OCI-M1 (cell line): ENCODE measurements around the gene FMNL3.
A peak's percentile ranks its signal among the peaks of the same experiment; 100 is the strongest.
"Not testable (repeated sequence)": the region's sequence is repeated elsewhere in the genome, so short reads cannot be mapped to it uniquely, and the experiment has no call there.

Source experiments
- DNase-seq: peaks from one replicate; lab custom pipeline; 2025; lab: John Stamatoyannopoulos, UW

Gene FMNL3

GRCh38 chr12:49707128-49707811 lies at the start of gene FMNL3:
Gene FMNL3 (minus strand): TSS chr12:49707405. CDS start chr12:49707180, 225 bp downstream.
- DNase-seq = peak; percentile 97

GRCh38 chr12:49750996-49751393 lies 43.8 kb upstream of the FMNL3 start:
- no peak for DNase-seq

- DNase-seq = peak; percentile 91
Observed at GRCh38 chr12:49750027-49750995, 43.1 kb upstream of the FMNL3 start.

GRCh38 chr12:49748800-49749199 lies 41.6 kb upstream of the FMNL3 start:
- DNase-seq = no peak

GRCh38 chr12:49748306-49748705 lies 41.1 kb upstream of the FMNL3 start:
- DNase-seq = peak; percentile 52

GRCh38 chr12:49744363-49744885 lies 37.2 kb upstream of the FMNL3 start:
- DNase-seq = no peak

- DNase-seq = peak; percentile 91
Observed at GRCh38 chr12:49741882-49742620, 34.8 kb upstream of the FMNL3 start.

- peak; percentile 100 for DNase-seq
Observed at GRCh38 chr12:49740930-49741881, 34.0 kb upstream of the FMNL3 start, which contains the start of gene TMBIM6. Gene TMBIM6 (plus strand): TSS chr12:49741557. CDS start chr12:49752494, 10,937 bp downstream.

- not testable (repeated sequence) for DNase-seq
Observed at GRCh38 chr12:49740277-49740676, 33.1 kb upstream of the FMNL3 start.

GRCh38 chr12:49738721-49739120 lies 31.5 kb upstream of the FMNL3 start:
- not testable (repeated sequence) for DNase-seq

- not testable (repeated sequence) for DNase-seq
Observed at GRCh38 chr12:49734900-49735299, 27.7 kb upstream of the FMNL3 start.

GRCh38 chr12:49733219-49734017 lies 26.2 kb upstream of the FMNL3 start:
- DNase-seq = no peak

GRCh38 chr12:49730568-49731101 lies 23.4 kb upstream of the FMNL3 start:
- peak; percentile 93 for DNase-seq

GRCh38 chr12:49730050-49730449 lies 22.8 kb upstream of the FMNL3 start:
- peak; percentile 43 for DNase-seq

GRCh38 chr12:49728446-49728845 lies 21.2 kb upstream of the FMNL3 start:
- DNase-seq = no peak

- DNase-seq = not testable (repeated sequence)
Observed at GRCh38 chr12:49721355-49721754, 14.2 kb upstream of the FMNL3 start.

GRCh38 chr12:49720214-49720613 lies 13.0 kb upstream of the FMNL3 start:
- peak; percentile 46 for DNase-seq

GRCh38 chr12:49717800-49718199 lies 10.6 kb upstream of the FMNL3 start:
- not testable (repeated sequence) for DNase-seq

GRCh38 chr12:49716553-49716952 lies 9.3 kb upstream of the FMNL3 start:
- DNase-seq = no peak
